Vagina (tissue), 2 donors: ENCODE data around the gene TRIM49D1.
"Not testable (repeated sequence)": the region's sequence is repeated elsewhere in the genome, so short reads cannot be mapped to it uniquely, and the experiment has no call there.

ENCODE experiments used
- POLR2A ChIP-seq, 2 donors: fragments of 450-650 bp; IDR thresholded peaks; one replicate each; pipeline ENCODE4 v1.6.1; 2017; ENCODE audit warnings: antibody characterized with exemption in 2 of 2, mild to moderate bottlenecking in 2 of 2, moderate library complexity in 2 of 2
- POLR2AphosphoS5 ChIP-seq, 2 donors: sonication (generic); formaldehyde crosslinking; IDR thresholded peaks; one replicate each; pipeline ENCODE4 v1.9.0; 2017; ENCODE audit warnings: antibody characterized with exemption in 2 of 2, mild to moderate bottlenecking in 2 of 2, low read depth in 1 of 2; ENCODE audit not compliant: insufficient read depth in 1 of 2
- TF ChIP-seq, protein P1 (sequence below), 3 experiments: fragments of 450-650 bp in 2 of 3; fragments of 200-600 bp in 1 of 3; sonication (generic) in 1 of 3; IDR thresholded peaks; one replicate each; pipeline ENCODE4 v1.5.1; 2017 to 2019; ENCODE audit warnings: antibody characterized with exemption in 3 of 3, mild to moderate bottlenecking in 2 of 3, moderate library complexity in 2 of 3

- TF ChIP-seq, protein P1, sequence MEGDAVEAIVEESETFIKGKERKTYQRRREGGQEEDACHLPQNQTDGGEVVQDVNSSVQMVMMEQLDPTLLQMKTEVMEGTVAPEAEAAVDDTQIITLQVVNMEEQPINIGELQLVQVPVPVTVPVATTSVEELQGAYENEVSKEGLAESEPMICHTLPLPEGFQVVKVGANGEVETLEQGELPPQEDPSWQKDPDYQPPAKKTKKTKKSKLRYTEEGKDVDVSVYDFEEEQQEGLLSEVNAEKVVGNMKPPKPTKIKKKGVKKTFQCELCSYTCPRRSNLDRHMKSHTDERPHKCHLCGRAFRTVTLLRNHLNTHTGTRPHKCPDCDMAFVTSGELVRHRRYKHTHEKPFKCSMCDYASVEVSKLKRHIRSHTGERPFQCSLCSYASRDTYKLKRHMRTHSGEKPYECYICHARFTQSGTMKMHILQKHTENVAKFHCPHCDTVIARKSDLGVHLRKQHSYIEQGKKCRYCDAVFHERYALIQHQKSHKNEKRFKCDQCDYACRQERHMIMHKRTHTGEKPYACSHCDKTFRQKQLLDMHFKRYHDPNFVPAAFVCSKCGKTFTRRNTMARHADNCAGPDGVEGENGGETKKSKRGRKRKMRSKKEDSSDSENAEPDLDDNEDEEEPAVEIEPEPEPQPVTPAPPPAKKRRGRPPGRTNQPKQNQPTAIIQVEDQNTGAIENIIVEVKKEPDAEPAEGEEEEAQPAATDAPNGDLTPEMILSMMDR (IDR thresholded peaks at IDR 0.05) = not testable (repeated sequence)
- TF ChIP-seq POLR2AphosphoS5 (IDR thresholded peaks at IDR 0.05; ENCODE audit: insufficient read depth in 1 of 2, low read depth in 1 of 2); POLR2A (IDR thresholded peaks at IDR 0.05): not testable (repeated sequence)
These were observed 21.2 kb downstream of the TRIM49D1 start for GRCh38 chr11:89900809-89901208.
